ENCODE data around the gene NPC1. TPM values are rescaled to one million over a fixed set of nuclear protein-coding genes. Genes with fewer than 3 reads are reported as not detected.
A peak's percentile ranks its signal among the peaks of the same experiment; 100 is the strongest.

The NPC1 gene
- total RNA-seq, 1 donor from 2014 or later: 43.3 TPM

GRCh38 chr18:23531912-23532311 lies 54.4 kb downstream of the NPC1 start:
- Mint-ChIP-seq H3K4me3 (no peak overlapping the region), H3K9me3 (no peaks in the 10 kb centered on the region), H3K27ac (no peak overlapping the region), H3K36me3 (peaks cover 37% of the 10 kb centered on the region), H3K4me1 (ENCODE audit: unreplicated experiment) (no peaks in the 10 kb centered on the region), H3K27me3 (no peaks in the 10 kb centered on the region)
- TF ChIP-seq CTCF (conservative IDR thresholded peaks at IDR 0.05): no peak
- no peak for DNase-seq (ENCODE audit: extremely low spot score, unreplicated experiment)

GRCh38 chr18:23530195-23530594 lies 56.1 kb downstream of the NPC1 start:
- H3K27me3 Mint-ChIP-seq: no peaks in the 10 kb centered on the region
- H3K4me1 Mint-ChIP-seq (ENCODE audit: unreplicated experiment): no peaks in the 10 kb centered on the region
- DNase-seq (ENCODE audit: extremely low spot score, unreplicated experiment): no peak
- TF ChIP-seq CTCF (conservative IDR thresholded peaks at IDR 0.05): no peak
- no peaks in the 10 kb centered on the region for H3K9me3 Mint-ChIP-seq
- no peak overlapping the region for H3K4me3 Mint-ChIP-seq
- peak overlapping the region; percentile 74 for H3K27ac Mint-ChIP-seq
- H3K36me3 Mint-ChIP-seq: peaks cover 34% of the 10 kb centered on the region

GRCh38 chr18:23529604-23530003 lies 56.7 kb downstream of the NPC1 start:
- no peaks in the 10 kb centered on the region for H3K27me3 Mint-ChIP-seq
- H3K36me3 Mint-ChIP-seq: peaks cover 33% of the 10 kb centered on the region
- H3K9me3 Mint-ChIP-seq: no peaks in the 10 kb centered on the region
- peak overlapping the region; percentile 74 for H3K27ac Mint-ChIP-seq
- no peak for TF ChIP-seq CTCF (conservative IDR thresholded peaks at IDR 0.05)
- H3K4me3 Mint-ChIP-seq: no peak overlapping the region
- no peak for DNase-seq (ENCODE audit: extremely low spot score, unreplicated experiment)
- H3K4me1 Mint-ChIP-seq (ENCODE audit: unreplicated experiment): no peaks in the 10 kb centered on the region

GRCh38 chr18:23528580-23529472 lies 57.5 kb downstream of the NPC1 start:
- Mint-ChIP-seq H3K27ac (no peak overlapping the region), H3K4me3 (no peak overlapping the region), H3K36me3 (peaks cover 39% of the 10 kb centered on the region), H3K9me3 (no peaks in the 10 kb centered on the region), H3K4me1 (ENCODE audit: unreplicated experiment) (no peaks in the 10 kb centered on the region), H3K27me3 (no peaks in the 10 kb centered on the region)
- DNase-seq (ENCODE audit: extremely low spot score, unreplicated experiment): no peak
- TF ChIP-seq CTCF (conservative IDR thresholded peaks at IDR 0.05): no peak

GRCh38 chr18:23526501-23527063 lies 59.7 kb downstream of the NPC1 start:
- TF ChIP-seq CTCF (conservative IDR thresholded peaks at IDR 0.05): no peak
- Mint-ChIP-seq H3K4me3 (no peak overlapping the region), H3K27me3 (no peaks in the 10 kb centered on the region), H3K9me3 (no peaks in the 10 kb centered on the region), H3K36me3 (peaks cover 46% of the 10 kb centered on the region), H3K27ac (peak overlapping the region; percentile 41), H3K4me1 (ENCODE audit: unreplicated experiment) (no peaks in the 10 kb centered on the region)
- no peak for DNase-seq (ENCODE audit: extremely low spot score, unreplicated experiment)
